CD4-positive, alpha-beta T cell (primary cell): ENCODE measurements around the gene EGLN3. TPM values are rescaled to one million over a fixed set of nuclear protein-coding genes. Genes with fewer than 3 reads are reported as not detected.

Source experiments
- ATAC-seq: fragments of 200-7000 bp; cut with Tn5 transposase; one replicate; pipeline ENCODE4 v1.10.0; 2022; ENCODE audit warnings: mild to moderate bottlenecking; ENCODE audit not compliant: poor library complexity
- CTCF ChIA-PET: fragments of 350-600 bp; sonication (Branson Sonifier 250); formaldehyde crosslinking; loops from one replicate; lab custom pipeline; 2021; ENCODE audit warnings: antibody characterized with exemption, inconsistent platforms; lab: Charles Lee
- POLR2A ChIA-PET: fragments of 350-600 bp; sonication (Branson Sonifier 250); formaldehyde crosslinking; loops from one replicate; lab custom pipeline; 2021; ENCODE audit warnings: antibody characterized with exemption, inconsistent platforms; lab: Charles Lee
- DNase-seq, 14 experiments: peaks; one replicate each; pipeline ENCODE4 v3.0.0-alpha.2; 2013 to 2020; ENCODE audit warnings: mixed read lengths in 2 of 14
- H3K27ac ChIP-seq, 2 donors: one replicate each; pipeline versions ENCODE4 v1.5.1 to v1.7.0; 2013; ENCODE audit warnings: low read length in 2 of 2, low read depth in 1 of 2, mild to moderate bottlenecking in 1 of 2
- H3K27me3 ChIP-seq, 2 experiments: 1 replicate in 1 of 2; 2 replicates in 1 of 2; pipeline versions ENCODE4 v1.6.1 to v1.7.0; 2013; ENCODE audit warnings: low read length in 2 of 2, control low read depth in 1 of 2, mild to moderate bottlenecking in 1 of 2, moderate library complexity in 1 of 2; ENCODE audit not compliant: insufficient read depth in 2 of 2, control insufficient read depth in 1 of 2
- H3K36me3 ChIP-seq: one replicate; pipeline ENCODE4 v1.6.1; 2013; ENCODE audit warnings: low read length, control low read depth; ENCODE audit not compliant: insufficient read depth
- H3K4me1 ChIP-seq: one replicate; pipeline ENCODE4 v1.6.1; 2013; ENCODE audit warnings: low read length, control low read depth; ENCODE audit not compliant: insufficient read depth
- H3K4me3 ChIP-seq: one replicate; pipeline ENCODE4 v1.5.1; 2013; ENCODE audit warnings: mild to moderate bottlenecking, low read length, moderate library complexity
- H3K9me3 ChIP-seq, 2 experiments: 1 replicate in 1 of 2; 2 replicates in 1 of 2; pipeline versions ENCODE4 v1.6.1 to v1.7.0; 2013; ENCODE audit warnings: low read length in 2 of 2, mild to moderate bottlenecking in 2 of 2, control low read depth in 1 of 2, moderate library complexity in 1 of 2; ENCODE audit not compliant: control insufficient read depth in 1 of 2, insufficient read depth in 1 of 2
- H3K27ac Mint-ChIP-seq: one replicate; pipeline ENCODE4 v1.8.0; 2020; ENCODE audit warnings: mixed read lengths
- H3K27me3 Mint-ChIP-seq: one replicate; pipeline ENCODE4 v1.8.0; 2021; ENCODE audit warnings: mixed read lengths
- H3K36me3 Mint-ChIP-seq: one replicate; pipeline ENCODE4 v1.8.0; 2021; ENCODE audit warnings: low read depth, mixed read lengths
- H3K4me1 Mint-ChIP-seq: one replicate; pipeline ENCODE4 v1.8.0; 2021; ENCODE audit warnings: low read depth, mixed read lengths
- H3K4me3 Mint-ChIP-seq: one replicate; pipeline ENCODE4 v1.8.0; 2020; ENCODE audit warnings: mild to moderate bottlenecking, mixed read lengths
- H3K9me3 Mint-ChIP-seq: one replicate; pipeline ENCODE4 v1.8.0; 2020; ENCODE audit warnings: mixed read lengths
- intact Hi-C, 2 experiments: fragments of 100-400 bp; cut with DNase I in 1 of 2; cut with micrococcal nuclease in 1 of 2; formaldehyde crosslinking; loops; one replicate each; pipeline versions ENCODE4 v1.15.1 to v1.9.0; 2023 to 2025; cut with DNase I, micrococcal nuclease
- total RNA-seq, 174 experiments: library from RNA in 2 of 174; stranded (reverse) in 2 of 174; gene quantifications; one replicate each; pipeline ENCODE4 v1.2.3 and lab custom pipeline; 2021 to 2026
- TF ChIP-seq, protein P1 (sequence below): fragments of 200-600 bp; IDR thresholded peaks from one replicate; pipeline ENCODE4 v1.8.0; 2022; ENCODE audit warnings: antibody characterized with exemption, mild to moderate bottlenecking

EGLN3 gene
- total RNA-seq, 2 experiments from 2014 or later = 1.1 to 1.3 TPM

DNA sequence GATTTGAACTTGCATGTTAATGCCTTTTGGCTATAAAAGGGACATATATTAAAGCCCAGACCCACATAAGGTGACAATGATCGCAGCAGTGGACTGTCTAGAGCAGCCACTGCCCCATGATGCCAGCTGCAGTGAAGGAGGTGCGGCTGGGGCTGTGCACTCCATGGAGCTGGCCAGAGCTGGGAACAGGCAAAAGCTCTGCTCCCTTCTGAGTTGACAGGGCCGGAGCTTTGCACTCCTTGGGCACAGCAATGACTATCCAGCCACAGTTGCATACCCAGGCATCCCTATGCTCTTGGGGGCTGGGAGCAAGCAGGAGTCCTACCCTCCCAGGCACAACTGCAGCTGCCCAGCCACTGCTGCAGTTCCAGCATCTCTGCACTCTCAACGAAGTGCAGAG lies 50.2 kb downstream of the EGLN3 start:
- POLR2A ChIA-PET = no interaction called here
- H3K9me3 ChIP-seq = peaks cover 0 to 17% of the 10 kb centered on the region in 2 experiments
- DNase-seq (no peak), ATAC-seq (no peak)
- no peak overlapping the region for H3K4me3 ChIP-seq
- H3K27ac ChIP-seq = no peak overlapping the region
- Mint-ChIP-seq H3K27me3 (peaks cover 4% of the 10 kb centered on the region), H3K36me3 (no peaks in the 10 kb centered on the region), H3K9me3 (no peaks in the 10 kb centered on the region), H3K4me3 (no peak overlapping the region), H3K4me1 (no peaks in the 10 kb centered on the region), H3K27ac (no peak overlapping the region)
- intact Hi-C loops = no loop called here
- no peaks in the 10 kb centered on the region for H3K4me1 ChIP-seq
- no peaks in the 10 kb centered on the region for H3K27me3 ChIP-seq
- TF ChIP-seq, protein P1, sequence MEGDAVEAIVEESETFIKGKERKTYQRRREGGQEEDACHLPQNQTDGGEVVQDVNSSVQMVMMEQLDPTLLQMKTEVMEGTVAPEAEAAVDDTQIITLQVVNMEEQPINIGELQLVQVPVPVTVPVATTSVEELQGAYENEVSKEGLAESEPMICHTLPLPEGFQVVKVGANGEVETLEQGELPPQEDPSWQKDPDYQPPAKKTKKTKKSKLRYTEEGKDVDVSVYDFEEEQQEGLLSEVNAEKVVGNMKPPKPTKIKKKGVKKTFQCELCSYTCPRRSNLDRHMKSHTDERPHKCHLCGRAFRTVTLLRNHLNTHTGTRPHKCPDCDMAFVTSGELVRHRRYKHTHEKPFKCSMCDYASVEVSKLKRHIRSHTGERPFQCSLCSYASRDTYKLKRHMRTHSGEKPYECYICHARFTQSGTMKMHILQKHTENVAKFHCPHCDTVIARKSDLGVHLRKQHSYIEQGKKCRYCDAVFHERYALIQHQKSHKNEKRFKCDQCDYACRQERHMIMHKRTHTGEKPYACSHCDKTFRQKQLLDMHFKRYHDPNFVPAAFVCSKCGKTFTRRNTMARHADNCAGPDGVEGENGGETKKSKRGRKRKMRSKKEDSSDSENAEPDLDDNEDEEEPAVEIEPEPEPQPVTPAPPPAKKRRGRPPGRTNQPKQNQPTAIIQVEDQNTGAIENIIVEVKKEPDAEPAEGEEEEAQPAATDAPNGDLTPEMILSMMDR = no peak
- CTCF ChIA-PET = no interaction called here
- no peaks in the 10 kb centered on the region for H3K36me3 ChIP-seq

- Histone ChIP-seq H3K4me3 (no peak overlapping the region), H3K27me3 (no peaks in the 10 kb centered on the region), H3K27ac (no peak overlapping the region), H3K9me3 (peaks cover 0 to 17% of the 10 kb centered on the region in 2 experiments), H3K4me1 (no peaks in the 10 kb centered on the region), H3K36me3 (no peaks in the 10 kb centered on the region)
- no peaks in the 10 kb centered on the region for H3K4me1 Mint-ChIP-seq
- H3K36me3 Mint-ChIP-seq = no peaks in the 10 kb centered on the region
- CTCF ChIA-PET = no interaction called here
- H3K27me3 Mint-ChIP-seq = peaks cover 4% of the 10 kb centered on the region
- POLR2A ChIA-PET = no interaction called here
- H3K9me3 Mint-ChIP-seq = peaks cover 3% of the 10 kb centered on the region
- no peak overlapping the region for H3K27ac Mint-ChIP-seq
- no peak overlapping the region for H3K4me3 Mint-ChIP-seq
- TF ChIP-seq, protein P1 = no peak
- no peak for DNase-seq
- ATAC-seq = no peak
- intact Hi-C loops = no loop called here
Observed at GRCh38 chr14:33899723-33900341, 51.0 kb downstream of the EGLN3 start.

DNA sequence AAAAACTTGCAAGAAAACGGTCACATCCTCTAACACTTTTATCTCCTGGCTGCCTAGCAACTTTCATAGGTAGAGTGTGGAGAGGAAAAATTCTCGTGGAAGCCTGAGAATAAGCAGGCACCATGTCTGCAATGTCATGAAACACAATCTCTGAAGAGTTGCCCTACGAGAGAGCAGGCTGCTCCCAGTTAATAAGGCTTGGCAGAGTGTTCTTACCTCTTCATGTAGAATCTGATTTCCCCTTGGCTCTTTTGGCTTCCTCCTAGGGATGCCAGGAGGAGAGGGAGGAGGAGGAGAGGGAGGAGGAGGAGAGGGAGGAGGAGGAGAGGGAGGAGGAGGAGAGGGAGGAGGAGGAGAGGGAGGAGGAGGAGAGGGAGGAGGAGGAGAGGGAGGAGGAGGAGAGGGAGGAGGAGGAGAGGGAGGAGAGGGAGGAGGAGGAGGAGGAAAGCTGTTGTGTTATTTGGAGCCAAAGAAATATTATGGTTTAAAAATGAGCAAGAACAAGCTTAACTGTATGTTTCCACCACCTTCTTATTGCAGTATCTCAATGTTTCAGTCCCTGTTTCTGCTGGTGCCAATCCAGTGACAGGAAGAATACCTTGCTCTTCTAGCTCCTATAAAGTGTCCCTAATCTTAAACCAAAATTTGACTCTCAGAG lies 52.9 kb downstream of the EGLN3 start:
- no peaks in the 10 kb centered on the region for H3K27me3 ChIP-seq
- ChIA-PET CTCF (no interaction called here), POLR2A (no interaction called here)
- no peak overlapping the region for H3K4me3 ChIP-seq
- TF ChIP-seq, protein P1 = no peak
- Mint-ChIP-seq H3K4me3 (no peak overlapping the region), H3K36me3 (no peaks in the 10 kb centered on the region), H3K9me3 (peaks cover 9% of the 10 kb centered on the region), H3K27me3 (peaks cover 4% of the 10 kb centered on the region), H3K4me1 (no peaks in the 10 kb centered on the region), H3K27ac (no peak overlapping the region)
- DNase-seq = no peak
- no peaks in the 10 kb centered on the region for H3K36me3 ChIP-seq
- H3K4me1 ChIP-seq = no peaks in the 10 kb centered on the region
- intact Hi-C loops = no loop called here
- peaks cover 0 to 21% of the 10 kb centered on the region in 2 experiments for H3K9me3 ChIP-seq
- ATAC-seq = no peak
- no peak overlapping the region for H3K27ac ChIP-seq
